ENCODE data around the gene PTPN20. TPM values are rescaled to one million over a fixed set of nuclear protein-coding genes. Genes with fewer than 3 reads are reported as not detected.

PTPN20 gene
- total and polyA plus RNA-seq, 7 donors = 1.3 to 5.9 (median 4.0) TPM

DNA sequence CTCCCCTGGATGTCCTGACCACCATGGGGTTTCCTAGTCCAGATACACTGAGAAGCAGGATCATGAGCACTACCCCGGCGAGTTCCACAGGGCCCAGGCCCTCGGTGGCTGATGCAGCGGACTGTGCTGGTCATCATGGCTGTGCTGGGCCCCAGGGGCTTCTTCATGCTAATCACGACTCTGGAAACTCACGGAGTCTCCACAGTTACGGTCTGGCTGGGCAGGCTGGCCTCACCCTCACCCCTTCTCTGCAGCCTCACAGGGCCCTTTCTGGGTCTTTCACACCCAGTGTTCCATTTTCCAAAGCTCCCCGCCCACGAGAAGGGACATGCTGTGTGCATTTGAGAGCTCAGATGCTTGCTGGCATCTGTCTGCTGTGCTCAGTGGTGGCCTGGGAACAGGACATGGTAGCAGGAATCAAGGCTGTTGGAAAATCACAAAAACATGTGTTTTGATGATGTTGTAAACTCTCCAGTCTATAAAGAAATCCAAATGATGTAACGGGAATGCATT lies 119.0 kb downstream of the PTPN20 start:
- 74 to 82% (median 77%) methylated on average over 10 of the region's 10 CpGs for WGBS, 3 donors

GRCh38 chr10:47031211-47031900 lies 120.1 kb downstream of the PTPN20 start:
- WGBS, 3 donors = 76 to 79% (median 77%) methylated on average over 7 of the region's 7 CpGs
- intact Hi-C loops (cut with DNase I) = no loop called here
- peak; percentile 47 to 72 for DNase-seq
- TF ChIP-seq CTCF (IDR thresholded peaks at IDR 0.05) = no peak
- no peak overlapping the region for H3K4me3 ChIP-seq
- H3K9me3 ChIP-seq = no peaks in the 10 kb centered on the region
- H3K27ac ChIP-seq = no peak overlapping the region
- no peaks in the 10 kb centered on the region for H3K27me3 ChIP-seq (ENCODE audit: insufficient read depth in 3 of 3, low read length in 2 of 3)
- no peaks in the 10 kb centered on the region for H3K4me1 ChIP-seq
- ATAC-seq = peak in 3 of 4 donors; percentile 28 to 53 (median 39)
- no peaks in the 10 kb centered on the region for H3K36me3 ChIP-seq (ENCODE audit: insufficient read depth in 1 of 2, low read depth in 1 of 2)

More for the DNA sequence above, 119.0 kb downstream of the PTPN20 start:
- Histone ChIP-seq H3K36me3 (ENCODE audit: insufficient read depth in 1 of 2, low read depth in 1 of 2) (no peaks in the 10 kb centered on the region), H3K27me3 (ENCODE audit: insufficient read depth in 3 of 3, low read length in 2 of 3) (no peaks in the 10 kb centered on the region), H3K27ac (no peak overlapping the region), H3K4me1 (no peaks in the 10 kb centered on the region), H3K9me3 (no peaks in the 10 kb centered on the region), H3K4me3 (no peak overlapping the region)
- peak; percentile 52 to 65 for DNase-seq
- TF ChIP-seq CTCF (IDR thresholded peaks at IDR 0.05) = no peak
- ATAC-seq = peak in 3 of 4 donors; percentile 13 to 55 (median 34)
- intact Hi-C loops (cut with DNase I) = no loop called here

DNA sequence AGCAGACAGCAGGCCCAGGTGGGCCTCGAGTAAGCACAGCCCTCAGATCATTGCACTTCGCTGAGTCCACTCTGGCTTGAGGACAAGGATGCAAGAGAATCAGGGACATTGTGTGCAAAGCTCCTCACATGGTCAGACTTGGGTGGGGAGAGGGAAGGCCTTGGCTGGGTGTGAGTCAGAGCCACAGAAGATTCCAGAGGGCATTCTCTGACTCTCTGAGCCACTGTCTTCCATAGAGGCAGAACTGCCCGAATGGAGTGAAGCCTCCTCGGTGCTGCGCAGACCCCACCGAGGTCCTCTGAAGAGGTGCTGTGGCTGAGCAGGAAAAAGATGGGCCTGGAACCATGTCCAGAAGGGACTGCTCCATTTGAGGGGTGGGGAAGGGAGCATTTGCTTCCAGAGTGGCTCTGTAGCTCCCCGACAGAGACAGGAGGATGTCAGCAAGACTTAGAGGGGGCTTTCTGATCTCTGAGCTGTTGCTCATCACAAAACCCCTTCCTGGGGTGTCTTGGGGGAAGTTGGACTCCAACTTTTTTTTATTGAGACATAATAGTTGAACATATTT lies 120.8 kb downstream of the PTPN20 start:
- peak in 1 of 2 donors; percentile 57 for DNase-seq

GRCh38 chr10:47033081-47033480 lies 121.9 kb downstream of the PTPN20 start:
- Histone ChIP-seq H3K27ac (no peak overlapping the region), H3K36me3 (ENCODE audit: insufficient read depth in 1 of 2, low read depth in 1 of 2) (no peaks in the 10 kb centered on the region), H3K27me3 (ENCODE audit: insufficient read depth in 3 of 3, low read length in 2 of 3) (no peaks in the 10 kb centered on the region), H3K9me3 (no peaks in the 10 kb centered on the region), H3K4me3 (no peak overlapping the region), H3K4me1 (no peaks in the 10 kb centered on the region)
- TF ChIP-seq CTCF (IDR thresholded peaks at IDR 0.05) = no peak
- no peak for ATAC-seq
- intact Hi-C loops (cut with DNase I) = no loop called here
- no peak for DNase-seq
- 86 to 92% (median 90%) methylated on average over 5 of the region's 5 CpGs for WGBS, 3 donors

More for the DNA sequence above, 120.8 kb downstream of the PTPN20 start:
- peak in 3 of 4 donors; percentile 55 to 69 (median 64) for ATAC-seq
- no peak for TF ChIP-seq CTCF (IDR thresholded peaks at IDR 0.05)
- Histone ChIP-seq H3K27ac (no peak overlapping the region), H3K36me3 (ENCODE audit: insufficient read depth in 1 of 2, low read depth in 1 of 2) (no peaks in the 10 kb centered on the region), H3K4me3 (no peak overlapping the region), H3K27me3 (ENCODE audit: insufficient read depth in 3 of 3, low read length in 2 of 3) (no peaks in the 10 kb centered on the region), H3K4me1 (no peaks in the 10 kb centered on the region), H3K9me3 (no peaks in the 10 kb centered on the region)
- WGBS, 3 donors = 86 to 93% (median 88%) methylated on average over 7 of the region's 7 CpGs
- intact Hi-C loops (cut with DNase I) = no loop called here

Measured in psoas muscle (tissue), 8 donors.